Heart left ventricle (tissue), 16 donors: Measurements from ENCODE around the gene ANKRD40. TPM values are rescaled to one million over a fixed set of nuclear protein-coding genes. Genes with fewer than 3 reads are reported as not detected.

Experiments
- ATAC-seq, 4 donors: fragments of 200-7000 bp; cut with Tn5 transposase; one replicate each; pipeline ENCODE4 v1.9.1; 2020 to 2022; ENCODE audit warnings: moderate library complexity in 4 of 4, mild to moderate bottlenecking in 3 of 4, moderate number of reproducible peaks in 1 of 4
- DNase-seq, 5 donors: peaks; one replicate each; pipeline ENCODE4 v3.0.0-alpha.2; 2020
- H3K27ac ChIP-seq, 12 donors: fragments of 200-600 bp; sonication (generic) in 4 of 12; one replicate each; pipeline versions ENCODE4 v1.5.0 to v1.8.0; 2016 to 2022; ENCODE audit warnings: mild to moderate bottlenecking in 2 of 12
- H3K27me3 ChIP-seq, 9 donors: fragments of 200-600 bp; sonication (generic) in 2 of 9; one replicate each; pipeline versions ENCODE4 v1.5.1 to v1.8.0; 2016 to 2022; ENCODE audit warnings: mild to moderate bottlenecking in 3 of 9
- H3K36me3 ChIP-seq, 9 donors: fragments of 200-600 bp; sonication (generic) in 2 of 9; one replicate each; pipeline versions ENCODE4 v1.5.0 to v1.8.0; 2018 to 2022; ENCODE audit warnings: mild to moderate bottlenecking in 2 of 9
- H3K4me1 ChIP-seq, 12 donors: fragments of 200-600 bp; sonication (generic) in 4 of 12; one replicate each; pipeline versions ENCODE4 v1.5.0 to v1.8.0; 2016 to 2022; ENCODE audit warnings: mild to moderate bottlenecking in 3 of 12
- H3K4me3 ChIP-seq, 12 donors: fragments of 200-600 bp; sonication (generic) in 4 of 12; one replicate each; pipeline versions ENCODE4 v1.5.0 to v1.8.0; 2017 to 2022; ENCODE audit warnings: mild to moderate bottlenecking in 9 of 12, moderate library complexity in 4 of 12
- H3K9me3 ChIP-seq, 12 donors: fragments of 200-600 bp; sonication (generic) in 4 of 12; one replicate each; pipeline versions ENCODE4 v1.5.0 to v1.8.0; 2016 to 2022; ENCODE audit warnings: mild to moderate bottlenecking in 1 of 12
- CTCF ChIP-seq, 12 donors: fragments of 200-600 bp; sonication (generic) in 4 of 12; IDR thresholded peaks; one replicate each; pipeline versions ENCODE4 v1.5.0 to v1.8.0; 2018 to 2022; ENCODE audit warnings: antibody characterized with exemption in 12 of 12, mild to moderate bottlenecking in 5 of 12
- POLR2A ChIP-seq, 2 donors: fragments of 450-650 bp; IDR thresholded peaks; one replicate each; pipeline ENCODE4 v1.6.1; 2017; ENCODE audit warnings: antibody characterized with exemption in 2 of 2, mild to moderate bottlenecking in 2 of 2, moderate library complexity in 2 of 2
- WGBS, 4 donors: extraction: QIAGEN DNeasy Blood & Tissue Kit in 2 of 4; methylation state at CpG; one replicate each; pipeline versions ENCODE4 v1.1.5 to v1.1.7; 2013 to 2018; 5-methylcytosine and 5-hydroxymethylcytosine counted together
- intact Hi-C, 10 donors: fragments of 100-400 bp; cut with DNase I; formaldehyde crosslinking; loops; one replicate each; pipeline versions ENCODE4 v1.11.1 to v1.14.2; 2022
- polyA plus RNA-seq, 2 donors: library from polyadenylated mRNA; stranded (reverse); fragments of 200-250 nt; gene quantifications; one replicate each; pipeline ENCODE4 v1.2.3, GENCODE V29; 2013
- total RNA-seq, 9 donors: library from RNA; depleted of rRNA in 2 of 9; stranded (reverse); fragments of >200 nt in 2 of 9; fragmentation: NEBNext Ultra II Directional in 3 of 9; extraction: Animal tissue kit (Norgen Biotek cat#: 25700) in 3 of 9; gene quantifications; one replicate each; pipeline versions ENCODE4 v1.1.0 to v1.2.4, GENCODE V29; 2016 to 2023
- donor health status: ischemic (EF 13 %, LVEDD 7.1; RV severe dilation, severe dysfunction).
- donor health status: healthy with polysubstance abuse.
- donor health status: DM: no; HTN: yes; CAD: no.
- donor health status: DM: no; HTN: no; CAD: no.
- donor health status: ischemic (EF 25% LVEDD 6.9; RV normal size, moderate dysfunction).
- donor health status: ischemic (EF 25% LVEDD 5.7; RV mildly dilated, moderate dysfunction).
- donor health status: healthy.
- donor health status: DM: yes; HTN: yes; CAD: no.
- donor health status: ischemic (EF 35%, LVEDD 5.7; RV mildly dilated, moderate dysfunction).
- donor health status: nonischemic (EF 11% LVEDD 7.7; RV severe dilation, severe dysfunction).
- donor health status: DM: yes; HTN: yes; CAD: no.
- donor health status: PGD.
- donor health status: ischemic (EF 29% LVEDD 5.4; RV normal size, mild dysfunction).
- donor health status: nonischemic (EF 23%, LVEDD 6.1; RV moderate dilation, normal function).

ANKRD40 gene
- total and polyA plus RNA-seq, 11 donors, result 22.2 to 55.4 (median 47.2) TPM

GRCh38 chr17:50666316-50666715, 41.4 kb downstream of the ANKRD40 start:
- Histone ChIP-seq H3K27ac (no peak overlapping the region), H3K9me3 (no peaks in the 10 kb centered on the region), H3K36me3 (no peaks in the 10 kb centered on the region), H3K27me3 (no peaks in the 10 kb centered on the region), H3K4me3 (no peak overlapping the region), H3K4me1 (peaks cover 0 to 16% (median 9%) of the 10 kb centered on the region in 12 donors)
- intact Hi-C loops, result no loop called here
- DNase-seq (no peak), ATAC-seq (no peak)
- 95 to 97% (median 96%) methylated on average over 8 of the region's 8 CpGs for WGBS, 4 donors
- no peak for TF ChIP-seq CTCF (IDR thresholded peaks at IDR 0.05)
- no peak for TF ChIP-seq POLR2A (IDR thresholded peaks at IDR 0.05)

GRCh38 chr17:50665838-50666237, 41.9 kb downstream of the ANKRD40 start:
- Histone ChIP-seq H3K36me3 (no peaks in the 10 kb centered on the region), H3K27ac (no peak overlapping the region), H3K27me3 (no peaks in the 10 kb centered on the region), H3K9me3 (no peaks in the 10 kb centered on the region), H3K4me3 (no peak overlapping the region), H3K4me1 (peaks cover 0 to 21% (median 14%) of the 10 kb centered on the region in 12 donors)
- intact Hi-C loops, result no loop called here
- WGBS, 4 donors, result 68 to 85% (median 74%) methylated on average over 5 of the region's 5 CpGs
- TF ChIP-seq CTCF (IDR thresholded peaks at IDR 0.05) (no peak), POLR2A (IDR thresholded peaks at IDR 0.05) (no peak)
- no peak for ATAC-seq
- no peak for DNase-seq

GRCh38 chr17:50664788-50665458, 42.8 kb downstream of the ANKRD40 start:
- Histone ChIP-seq H3K4me3 (no peak overlapping the region), H3K4me1 (peaks cover 0 to 30% (median 23%) of the 10 kb centered on the region in 12 donors), H3K27me3 (no peaks in the 10 kb centered on the region), H3K9me3 (no peaks in the 10 kb centered on the region), H3K36me3 (no peaks in the 10 kb centered on the region), H3K27ac (no peak overlapping the region)
- TF ChIP-seq POLR2A (IDR thresholded peaks at IDR 0.05) (no peak), CTCF (IDR thresholded peaks at IDR 0.05) (no peak)
- 72 to 79% (median 76%) methylated on average over 10 to 12 of the region's 12 CpGs for WGBS, 4 donors
- intact Hi-C loops, result no loop called here
- ATAC-seq (no peak), DNase-seq (no peak)

- DNase-seq (no peak), ATAC-seq (no peak)
- H3K4me3 ChIP-seq, result no peak overlapping the region
- intact Hi-C loops, result no loop called here
- no peak for TF ChIP-seq CTCF (IDR thresholded peaks at IDR 0.05)
- TF ChIP-seq POLR2A (IDR thresholded peaks at IDR 0.05), result no peak
- H3K9me3 ChIP-seq, result no peaks in the 10 kb centered on the region
- H3K36me3 ChIP-seq, result no peaks in the 10 kb centered on the region
- WGBS, 4 donors, result 86 to 90% (median 89%) methylated on average over 10 of the region's 10 CpGs
- no peak overlapping the region for H3K27ac ChIP-seq
- H3K27me3 ChIP-seq, result no peaks in the 10 kb centered on the region
- H3K4me1 ChIP-seq, result peaks cover 0 to 37% (median 27%) of the 10 kb centered on the region in 12 donors
Observed at GRCh38 chr17:50663812-50664374, 43.8 kb downstream of the ANKRD40 start.
